Testis (tissue), 3 donors: ENCODE results near the gene GRIA4. TPM values are rescaled to one million over a fixed set of nuclear protein-coding genes. Genes with fewer than 3 reads are reported as not detected.

Experiments
- DNase-seq: peaks from one replicate; pipeline ENCODE4 v3.0.0-alpha.2; 2019
- H3K27ac ChIP-seq, 2 donors: fragments of 200-600 bp; sonication (generic); one replicate each; pipeline ENCODE4 v1.5.1; 2019
- H3K27me3 ChIP-seq: fragments of 200-600 bp; sonication (generic); one replicate; pipeline ENCODE4 v1.5.1; 2019
- H3K36me3 ChIP-seq: fragments of 200-600 bp; sonication (generic); one replicate; pipeline ENCODE4 v1.5.1; 2017; ENCODE audit warnings: low read depth; ENCODE audit errors: missing control alignments
- H3K4me1 ChIP-seq: fragments of 200-600 bp; sonication (generic); one replicate; pipeline ENCODE4 v1.5.1; 2019
- H3K4me3 ChIP-seq, 2 donors: fragments of 200-600 bp; sonication (generic); one replicate each; pipeline ENCODE4 v1.5.1; 2017 to 2019
- H3K9me3 ChIP-seq: fragments of 200-600 bp; sonication (generic); one replicate; pipeline ENCODE4 v1.5.1; 2017
- CTCF ChIP-seq, 3 experiments: fragments of 450-650 bp in 2 of 3; fragments of 200-600 bp in 1 of 3; sonication (generic) in 1 of 3; IDR thresholded peaks; one replicate each; pipeline ENCODE4 v1.5.1; 2016 to 2019; ENCODE audit warnings: antibody characterized with exemption in 3 of 3, mild to moderate bottlenecking in 2 of 3, moderate library complexity in 1 of 3
- POLR2A ChIP-seq: fragments of 450-650 bp; IDR thresholded peaks from one replicate; pipeline ENCODE4 v1.6.1; 2017; ENCODE audit warnings: antibody characterized with exemption, mild to moderate bottlenecking, moderate library complexity
- WGBS, 2 donors: methylation state at CpG; one replicate each; pipeline ENCODE4 v1.1.5; 2018; 5-methylcytosine and 5-hydroxymethylcytosine counted together
- intact Hi-C: fragments of 100-400 bp; cut with DNase I; formaldehyde crosslinking; loops from one replicate; pipeline ENCODE4 v1.15.1; 2023; ENCODE audit warnings: low total_unique reads
- polyA plus RNA-seq: library from polyadenylated mRNA; stranded (reverse); fragments of 350-450 nt; fragmentation: Illumina TruSeq; extraction: RNeasy Lipid Tissue Mini Kit (QIAGEN cat#74804); gene quantifications from one replicate; pipeline ENCODE4 v1.2.3, GENCODE V29; 2014; ENCODE audit warnings: low read depth, low replicate concordance; ENCODE audit not compliant: insufficient read depth
- total RNA-seq, 2 donors: library from RNA; depleted of rRNA; stranded (reverse); fragments of >200 nt; gene quantifications; one replicate each; pipeline ENCODE4 v1.2.3, GENCODE V29; 2016

The GRIA4 gene
- total and polyA plus RNA-seq, 3 donors from 2014 or later = 0.08 to 1.1 (median 0.18) TPM

- no peak for TF ChIP-seq CTCF (IDR thresholded peaks at IDR 0.05)
- TF ChIP-seq POLR2A = no peak
- H3K9me3 ChIP-seq = no peaks in the 10 kb centered on the region
- WGBS, 2 donors = 72 to 74% methylated on average over 10 of the region's 10 CpGs
- no peaks in the 10 kb centered on the region for H3K36me3 ChIP-seq
- H3K27ac ChIP-seq = no peak overlapping the region
- no peak for DNase-seq
- H3K27me3 ChIP-seq = no peaks in the 10 kb centered on the region
- H3K4me3 ChIP-seq = no peak overlapping the region
- no peaks in the 10 kb centered on the region for H3K4me1 ChIP-seq
- intact Hi-C loops = no loop called here
These were observed 370.3 kb downstream of the GRIA4 start for GRCh38 chr11:105979997-105980703.

DNA sequence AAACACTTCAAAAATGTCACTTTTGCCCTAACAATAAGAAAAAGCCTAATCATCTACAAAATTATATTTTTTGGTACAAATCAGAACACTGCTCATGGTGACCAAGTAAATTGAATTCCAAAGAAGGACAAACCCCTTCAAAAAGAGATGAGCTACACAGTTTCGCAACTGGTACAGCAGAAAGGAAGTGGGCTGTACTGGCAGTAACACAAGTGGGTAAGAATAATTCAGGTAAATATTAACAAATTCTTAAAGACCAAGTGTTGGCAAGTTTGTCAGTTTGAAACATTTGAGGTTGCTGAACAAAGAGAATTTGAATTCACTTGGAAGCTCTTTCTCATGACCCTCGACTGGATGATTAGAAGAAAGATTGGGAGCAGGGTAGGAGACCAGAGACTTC is 376.7 kb downstream of the GRIA4 start:
- DNase-seq = no peak
- no peak overlapping the region for H3K4me3 ChIP-seq
- no peaks in the 10 kb centered on the region for H3K9me3 ChIP-seq
- no peaks in the 10 kb centered on the region for H3K27me3 ChIP-seq
- H3K4me1 ChIP-seq = no peaks in the 10 kb centered on the region
- WGBS, 2 donors = 91 to 93% methylated on average over 2 of the region's 2 CpGs
- TF ChIP-seq POLR2A = no peak
- no peak for TF ChIP-seq CTCF (IDR thresholded peaks at IDR 0.05)
- no peaks in the 10 kb centered on the region for H3K36me3 ChIP-seq
- no peak overlapping the region for H3K27ac ChIP-seq
- intact Hi-C loops = no loop called here

GRCh38 chr11:105988197-105988596 is 378.3 kb downstream of the GRIA4 start:
- Histone ChIP-seq H3K9me3 (no peaks in the 10 kb centered on the region), H3K36me3 (no peaks in the 10 kb centered on the region), H3K27ac (no peak overlapping the region), H3K27me3 (no peaks in the 10 kb centered on the region), H3K4me3 (no peak overlapping the region), H3K4me1 (no peaks in the 10 kb centered on the region)
- intact Hi-C loops = no loop called here
- TF ChIP-seq POLR2A (no peak), CTCF (IDR thresholded peaks at IDR 0.05) (no peak)
- WGBS, 2 donors = 96% methylated on average over 3 of the region's 3 CpGs
- DNase-seq = no peak

GRCh38 chr11:105989124-105989523 is 379.3 kb downstream of the GRIA4 start:
- no peak overlapping the region for H3K27ac ChIP-seq
- no peaks in the 10 kb centered on the region for H3K4me1 ChIP-seq
- no peak overlapping the region for H3K4me3 ChIP-seq
- no peaks in the 10 kb centered on the region for H3K27me3 ChIP-seq
- DNase-seq = no peak
- H3K9me3 ChIP-seq = no peaks in the 10 kb centered on the region
- TF ChIP-seq POLR2A (no peak), CTCF (IDR thresholded peaks at IDR 0.05) (no peak)
- intact Hi-C loops = no loop called here
- no peaks in the 10 kb centered on the region for H3K36me3 ChIP-seq
- 90 to 96% methylated on average over 2 of the region's 2 CpGs for WGBS, 2 donors

DNA sequence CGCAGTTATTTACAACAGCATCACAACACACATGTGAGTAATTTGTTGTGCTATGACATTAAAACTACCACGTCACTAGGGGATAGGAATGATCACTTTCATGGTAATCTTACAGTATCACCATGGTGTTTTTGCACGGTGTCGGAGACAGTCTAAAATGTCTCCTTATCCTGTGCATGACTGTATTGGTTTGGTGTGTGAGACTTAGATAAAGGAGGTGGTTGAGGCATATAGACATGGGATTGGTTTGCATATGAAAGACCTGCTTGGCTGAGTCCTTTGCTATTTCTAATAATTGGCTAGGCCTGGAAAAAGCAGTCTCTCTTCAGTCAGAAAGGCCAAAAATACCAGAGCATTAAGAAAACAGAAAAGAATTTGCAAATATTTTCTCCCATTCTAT is 382.0 kb downstream of the GRIA4 start:
- DNase-seq = no peak
- Histone ChIP-seq H3K4me1 (no peaks in the 10 kb centered on the region), H3K9me3 (no peaks in the 10 kb centered on the region), H3K4me3 (no peak overlapping the region), H3K27me3 (no peaks in the 10 kb centered on the region), H3K36me3 (no peaks in the 10 kb centered on the region), H3K27ac (no peak overlapping the region)
- TF ChIP-seq POLR2A (no peak), CTCF (IDR thresholded peaks at IDR 0.05) (no peak)
- intact Hi-C loops = no loop called here
- 92 to 95% methylated on average over 4 of the region's 4 CpGs for WGBS, 2 donors
